NCI-H1417 treated with DMSO at 0.1 percent for 48 hours (cell line): ENCODE data around the gene IST1.
A peak's percentile ranks its signal among the peaks of the same experiment; 100 is the strongest.

Experiments
- DNase-seq: peaks from one replicate; lab custom pipeline; 2025; lab: John Stamatoyannopoulos, UW

IST1 gene

GRCh38 chr16:71919035-71919434, 23.7 kb downstream of the IST1 start:
- DNase-seq, result no peak

- DNase-seq, result no peak
Observed at GRCh38 chr16:71920658-71921057, 25.3 kb downstream of the IST1 start.

- DNase-seq, result no peak
Observed at GRCh38 chr16:71923941-71924690, 28.8 kb downstream of the IST1 start.

- no peak for DNase-seq
Observed at GRCh38 chr16:71924710-71925109, 29.4 kb downstream of the IST1 start.

- DNase-seq, result no peak
Observed at GRCh38 chr16:71927383-71927782, 32.1 kb downstream of the IST1 start.

- DNase-seq, result no peak
Observed at GRCh38 chr16:71927787-71928186, 32.5 kb downstream of the IST1 start.

- DNase-seq, result no peak
Observed at GRCh38 chr16:71929048-71929447, 33.7 kb downstream of the IST1 start.

GRCh38 chr16:71930013-71930563, 34.8 kb downstream of the IST1 start:
- DNase-seq, result no peak

- DNase-seq, result no peak
Observed at GRCh38 chr16:71931001-71931400, 35.7 kb downstream of the IST1 start.

- DNase-seq, result no peak
Observed at GRCh38 chr16:71931599-71931998, 36.3 kb downstream of the IST1 start.

- no peak for DNase-seq
Observed at GRCh38 chr16:71933017-71933416, 37.7 kb downstream of the IST1 start.

GRCh38 chr16:71933913-71934695, 38.8 kb downstream of the IST1 start:
- DNase-seq, result no peak

- no peak for DNase-seq
Observed at GRCh38 chr16:71937868-71938510, 42.7 kb downstream of the IST1 start.

GRCh38 chr16:71943887-71944286, 48.6 kb downstream of the IST1 start:
- DNase-seq, result no peak

GRCh38 chr16:71945616-71946015, 50.3 kb downstream of the IST1 start:
- no peak for DNase-seq

- DNase-seq, result no peak
Observed at GRCh38 chr16:71952825-71953224, 57.5 kb downstream of the IST1 start.

- no peak for DNase-seq
Observed at GRCh38 chr16:71954180-71954579, 58.8 kb downstream of the IST1 start.

GRCh38 chr16:71954699-71955195, 59.4 kb downstream of the IST1 start:
- no peak for DNase-seq

- DNase-seq, result no peak
Observed at GRCh38 chr16:71956486-71956885, 61.2 kb downstream of the IST1 start.

- DNase-seq, result peak; percentile 55
Observed at GRCh38 chr16:71961066-71962039, 66.0 kb downstream of the IST1 start.
